Heart right ventricle (tissue), 16 donors: ENCODE data around the gene GABRB1. TPM values are rescaled to one million over a fixed set of nuclear protein-coding genes. Genes with fewer than 3 reads are reported as not detected.
A peak's percentile ranks its signal among the peaks of the same experiment; 100 is the strongest.

Experiments
- ATAC-seq, 8 donors: fragments of 200-7000 bp; cut with Tn5 transposase; one replicate each; pipeline ENCODE4 v1.9.1; 2020; ENCODE audit warnings: mild to moderate bottlenecking in 8 of 8, moderate library complexity in 8 of 8, moderate number of reproducible peaks in 1 of 8
- DNase-seq, 2 donors: peaks; one replicate each; pipeline ENCODE4 v3.0.0-alpha.2; 2020
- H3K27ac ChIP-seq, 10 donors: fragments of 200-600 bp; sonication (generic) in 2 of 10; one replicate each; pipeline versions ENCODE4 v1.5.0 to v1.8.0; 2020 to 2022; ENCODE audit warnings: mild to moderate bottlenecking in 3 of 10
- H3K27me3 ChIP-seq, 7 donors: fragments of 200-600 bp; one replicate each; pipeline ENCODE4 v1.8.0; 2021 to 2022; ENCODE audit warnings: mild to moderate bottlenecking in 2 of 7
- H3K36me3 ChIP-seq, 9 donors: fragments of 200-600 bp; sonication (generic) in 1 of 9; one replicate each; pipeline versions ENCODE4 v1.5.0 to v1.8.0; 2020 to 2022; ENCODE audit warnings: mild to moderate bottlenecking in 2 of 9
- H3K4me1 ChIP-seq, 9 donors: fragments of 200-600 bp; sonication (generic) in 1 of 9; one replicate each; pipeline versions ENCODE4 v1.5.0 to v1.8.0; 2020 to 2022; ENCODE audit warnings: mild to moderate bottlenecking in 4 of 9
- H3K4me3 ChIP-seq, 10 donors: fragments of 200-600 bp; sonication (generic) in 2 of 10; one replicate each; pipeline versions ENCODE4 v1.5.0 to v1.8.0; 2020 to 2022; ENCODE audit warnings: mild to moderate bottlenecking in 7 of 10, moderate library complexity in 2 of 10
- H3K9me3 ChIP-seq, 11 donors: fragments of 200-600 bp in 10 of 11; sonication (generic) in 2 of 11; one replicate each; pipeline versions ENCODE4 v1.5.0 to v1.8.0; 2013 to 2022; ENCODE audit warnings: mild to moderate bottlenecking in 2 of 11, control low read depth in 1 of 11, moderate library complexity in 1 of 11
- CTCF ChIP-seq, 9 donors: fragments of 200-600 bp; sonication (generic) in 2 of 9; IDR thresholded peaks; one replicate each; pipeline versions ENCODE4 v1.5.0 to v1.8.0; 2021 to 2022; ENCODE audit warnings: antibody characterized with exemption in 9 of 9, mild to moderate bottlenecking in 5 of 9, moderate library complexity in 1 of 9
- WGBS, 2 donors: extraction: QIAGEN DNeasy Blood & Tissue Kit; methylation state at CpG; one replicate each; pipeline ENCODE4 v1.1.7; 2013; ENCODE audit warnings: inconsistent platforms in 1 of 2; 5-methylcytosine and 5-hydroxymethylcytosine counted together
- intact Hi-C, 10 donors: fragments of 100-400 bp; cut with DNase I; formaldehyde crosslinking; loops; one replicate each; pipeline versions ENCODE4 v1.11.1 to v1.14.2; 2022
- polyA plus RNA-seq, 2 donors: library from polyadenylated mRNA; stranded (reverse); fragments of 200-250 nt; gene quantifications; one replicate each; pipeline ENCODE4 v1.2.3, GENCODE V29; 2013
- total RNA-seq, 10 donors: library from RNA; stranded (reverse); fragmentation: NEBNext Ultra II Directional in 3 of 10; extraction: Animal tissue kit (Norgen Biotek cat#: 25700) in 3 of 10; gene quantifications; one replicate each; pipeline versions ENCODE4 v1.2.1 to v1.2.4, GENCODE V29; 2021 to 2023
- donor health status: Arrhythmogenic right ventricular cardiomyopathy.
- donor health status: ischemic (EF 13 %, LVEDD 7.1; RV severe dilation, severe dysfunction).
- donor health status: healthy with polysubstance abuse.
- donor health status: DM: no; HTN: yes; CAD: no.
- donor health status: DM: no; HTN: no; CAD: no.
- donor health status: ischemic (EF 25% LVEDD 6.9; RV normal size, moderate dysfunction).
- donor health status: ischemic (EF 25% LVEDD 5.7; RV mildly dilated, moderate dysfunction).
- donor health status: healthy.
- donor health status: DM: yes; HTN: yes; CAD: no.
- donor health status: Ischemic cardiomyopathy.
- donor health status: ischemic (EF 35%, LVEDD 5.7; RV mildly dilated, moderate dysfunction).
- donor health status: nonischemic (EF 11% LVEDD 7.7; RV severe dilation, severe dysfunction).
- donor health status: DM: yes; HTN: yes; CAD: no.
- donor health status: PGD.
- donor health status: ischemic (EF 29% LVEDD 5.4; RV normal size, mild dysfunction).
- donor health status: nonischemic (EF 23%, LVEDD 6.1; RV moderate dilation, normal function).

The GABRB1 gene
- total and polyA plus RNA-seq, 12 donors: 0.51 to 9.9 (median 6.2) TPM

GRCh38 chr4:47054130-47054529 lies 22.8 kb downstream of the GABRB1 start:
- H3K27me3 ChIP-seq: no peaks in the 10 kb centered on the region
- H3K4me1 ChIP-seq: peaks cover 0 to 14% (median 0%) of the 10 kb centered on the region in 9 donors
- H3K9me3 ChIP-seq: no peaks in the 10 kb centered on the region
- 78 to 85% methylated on average over 3 of the region's 3 CpGs for WGBS, 2 donors
- ATAC-seq (no peak), DNase-seq (no peak)
- TF ChIP-seq CTCF (IDR thresholded peaks at IDR 0.05): no peak
- intact Hi-C loops: no loop called here
- H3K27ac ChIP-seq: no peak overlapping the region
- H3K36me3 ChIP-seq: no peaks in the 10 kb centered on the region
- H3K4me3 ChIP-seq: no peak overlapping the region

- intact Hi-C loops: no loop called here
These were observed 26.6 kb downstream of the GABRB1 start for GRCh38 chr4:47057991-47058390.

GRCh38 chr4:47060561-47060960 lies 29.2 kb downstream of the GABRB1 start:
- peaks cover 0 to 7% (median 0%) of the 10 kb centered on the region in 9 donors for H3K4me1 ChIP-seq
- WGBS, 2 donors: 62 to 65% methylated on average over 4 of the region's 4 CpGs
- no peak overlapping the region for H3K27ac ChIP-seq
- no peaks in the 10 kb centered on the region for H3K27me3 ChIP-seq
- H3K9me3 ChIP-seq: no peaks in the 10 kb centered on the region
- H3K36me3 ChIP-seq: no peaks in the 10 kb centered on the region
- no peak for TF ChIP-seq CTCF (IDR thresholded peaks at IDR 0.05)
- H3K4me3 ChIP-seq: no peak overlapping the region
- ATAC-seq (no peak), DNase-seq (no peak)
- intact Hi-C loops: no loop called here

More at GRCh38 chr4:47057991-47058390, 26.6 kb downstream of the GABRB1 start:
- Histone ChIP-seq H3K4me3 (no peak overlapping the region), H3K27ac (no peak overlapping the region), H3K9me3 (no peaks in the 10 kb centered on the region), H3K27me3 (no peaks in the 10 kb centered on the region), H3K4me1 (peaks cover 0 to 7% (median 0%) of the 10 kb centered on the region in 9 donors), H3K36me3 (no peaks in the 10 kb centered on the region)
- DNase-seq (no peak), ATAC-seq (peak in 1 of 8 donors; percentile 28)
- WGBS, 2 donors: 26 to 29% methylated on average over 2 of the region's 2 CpGs
- TF ChIP-seq CTCF (IDR thresholded peaks at IDR 0.05): no peak

- no peak for ATAC-seq
- WGBS, 2 donors: 70 to 84% methylated on average over 3 of the region's 3 CpGs
These were observed 30.1 kb downstream of the GABRB1 start for GRCh38 chr4:47061435-47061834.

More at GRCh38 chr4:47061435-47061834, 30.1 kb downstream of the GABRB1 start:
- H3K27me3 ChIP-seq: no peaks in the 10 kb centered on the region
- no peak overlapping the region for H3K4me3 ChIP-seq
- intact Hi-C loops: no loop called here
- DNase-seq: no peak
- no peaks in the 10 kb centered on the region for H3K9me3 ChIP-seq
- no peaks in the 10 kb centered on the region for H3K36me3 ChIP-seq
- no peak overlapping the region for H3K27ac ChIP-seq
- peaks cover 0 to 7% (median 0%) of the 10 kb centered on the region in 9 donors for H3K4me1 ChIP-seq
- TF ChIP-seq CTCF (IDR thresholded peaks at IDR 0.05): no peak
